ENCODE data around the gene RIC3. TPM values are rescaled to one million over a fixed set of nuclear protein-coding genes. Genes with fewer than 3 reads are reported as not detected.

The RIC3 gene, protein sequence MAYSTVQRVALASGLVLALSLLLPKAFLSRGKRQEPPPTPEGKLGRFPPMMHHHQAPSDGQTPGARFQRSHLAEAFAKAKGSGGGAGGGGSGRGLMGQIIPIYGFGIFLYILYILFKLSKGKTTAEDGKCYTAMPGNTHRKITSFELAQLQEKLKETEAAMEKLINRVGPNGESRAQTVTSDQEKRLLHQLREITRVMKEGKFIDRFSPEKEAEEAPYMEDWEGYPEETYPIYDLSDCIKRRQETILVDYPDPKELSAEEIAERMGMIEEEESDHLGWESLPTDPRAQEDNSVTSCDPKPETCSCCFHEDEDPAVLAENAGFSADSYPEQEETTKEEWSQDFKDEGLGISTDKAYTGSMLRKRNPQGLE
- polyA plus RNA-seq (2013) = 14.8 TPM

- Histone ChIP-seq H3K27me3 (replicated peaks in 2 of 5; ENCODE audit: control insufficient read depth in 4 of 5, insufficient read depth in 5 of 5, low read length in 4 of 5) (peaks cover 2 to 35% (median 22%) of the 10 kb centered on the region in 5 experiments), H3K9me3 (ENCODE audit: control extremely low read depth in 1 of 5, control insufficient read depth in 4 of 5, insufficient read depth in 2 of 5, low read depth in 1 of 5, low read length in 4 of 5) (peaks cover 0 to 4% (median 0%) of the 10 kb centered on the region in 5 experiments), H3K4me3 (ENCODE audit: control insufficient read depth in 1 of 7, extremely low read depth in 1 of 7, insufficient read depth in 4 of 7, low read depth in 2 of 7, low read length in 6 of 7) (peak within 1 kb of the TSS; percentile 15 to 88 (median 71)), H3K27ac (ENCODE audit: insufficient read depth in 1 of 2, low read depth in 1 of 2, low read length in 2 of 2, poor library complexity in 1 of 2, severe bottlenecking in 2 of 2) (no peak within 1 kb of the TSS), H3K4me1 (ENCODE audit: control extremely low read depth in 1 of 4, control insufficient read depth in 4 of 4, insufficient read depth in 4 of 4, low read length in 3 of 4) (peaks cover 0 to 20% (median 9%) of the 10 kb centered on the region in 4 experiments), H3K36me3 (ENCODE audit: control insufficient read depth in 4 of 4, insufficient read depth in 4 of 4, low read length in 3 of 4) (no peaks in the 10 kb centered on the region)
- POLR2A ChIA-PET = no interaction called here
- CTCF ChIA-PET = interaction anchor here (1.8 kb wide), 1 partner anchor 10 kb away, joined by 4 read pairs; no protein-coding TSS in a partner anchor
- DNase-seq = peak; percentile 25 to 53 (median 48)
- WGBS (ENCODE audit: insufficient coverage) = under 1% methylated on average over 57 of the region's 62 CpGs
Observed at GRCh38 chr11:8168485-8169257, at the start of gene RIC3. RIC3 (minus strand) TSS chr11:8169025; CDS start chr11:8168989, 36 bp downstream.

DNA sequence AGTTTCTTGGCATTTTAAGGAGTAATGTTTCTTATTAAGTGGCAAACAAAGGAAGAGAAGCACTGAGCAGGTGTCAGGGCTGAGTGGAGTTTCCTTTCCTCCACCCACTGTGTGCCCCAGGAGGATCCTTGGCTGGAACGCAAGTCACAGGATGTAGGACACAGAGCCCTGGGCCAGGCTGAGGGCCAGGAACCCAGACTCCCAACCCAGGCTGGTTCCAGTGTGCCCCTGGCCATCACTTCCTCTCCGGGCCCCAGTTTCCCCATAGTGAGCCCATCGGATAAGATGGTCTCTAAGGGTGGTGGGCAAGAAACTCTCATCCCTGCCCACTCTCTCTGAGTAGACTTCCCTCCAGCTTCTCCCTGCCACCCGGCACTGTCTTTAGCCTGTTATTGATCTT lies 49.6 kb upstream of the RIC3 start:
- DNase-seq = no peak
- POLR2A ChIA-PET = no interaction called here
- Histone ChIP-seq H3K9me3 (ENCODE audit: control extremely low read depth in 1 of 5, control insufficient read depth in 4 of 5, insufficient read depth in 2 of 5, low read depth in 1 of 5, low read length in 4 of 5) (no peaks in the 10 kb centered on the region), H3K4me1 (ENCODE audit: control extremely low read depth in 1 of 4, control insufficient read depth in 4 of 4, insufficient read depth in 4 of 4, low read length in 3 of 4) (peaks cover 0 to 18% (median 11%) of the 10 kb centered on the region in 4 experiments), H3K27ac (ENCODE audit: insufficient read depth in 1 of 2, low read depth in 1 of 2, low read length in 2 of 2, poor library complexity in 1 of 2, severe bottlenecking in 2 of 2) (no peak overlapping the region), H3K4me3 (ENCODE audit: control insufficient read depth in 1 of 7, extremely low read depth in 1 of 7, insufficient read depth in 4 of 7, low read depth in 2 of 7, low read length in 6 of 7) (no peak overlapping the region), H3K27me3 (replicated peaks in 2 of 5; ENCODE audit: control insufficient read depth in 4 of 5, insufficient read depth in 5 of 5, low read length in 4 of 5) (peaks cover 0 to 16% (median 2%) of the 10 kb centered on the region in 5 experiments), H3K36me3 (ENCODE audit: control insufficient read depth in 4 of 4, insufficient read depth in 4 of 4, low read length in 3 of 4) (no peaks in the 10 kb centered on the region)
- CTCF ChIA-PET = interaction anchor here (0.9 to 3.0 kb wide), 6 partner anchors 10 to 25 kb away, joined by 3 to 8 read pairs (median 4); no protein-coding TSS in a partner anchor
- WGBS (ENCODE audit: insufficient coverage) = 83% methylated on average over 2 of the region's 4 CpGs

- peaks cover 0 to 16% (median 2%) of the 10 kb centered on the region in 5 experiments for H3K27me3 ChIP-seq (replicated peaks in 2 of 5; ENCODE audit: control insufficient read depth in 4 of 5, insufficient read depth in 5 of 5, low read length in 4 of 5)
- no peak for DNase-seq
- 96% methylated on average over 11 of the region's 11 CpGs for WGBS (ENCODE audit: insufficient coverage)
- POLR2A ChIA-PET = no interaction called here
- no peak overlapping the region for H3K27ac ChIP-seq (ENCODE audit: insufficient read depth in 1 of 2, low read depth in 1 of 2, low read length in 2 of 2, poor library complexity in 1 of 2, severe bottlenecking in 2 of 2)
- no peaks in the 10 kb centered on the region for H3K36me3 ChIP-seq (ENCODE audit: control insufficient read depth in 4 of 4, insufficient read depth in 4 of 4, low read length in 3 of 4)
- H3K4me3 ChIP-seq (ENCODE audit: control insufficient read depth in 1 of 7, extremely low read depth in 1 of 7, insufficient read depth in 4 of 7, low read depth in 2 of 7, low read length in 6 of 7) = no peak overlapping the region
- peaks cover 0 to 15% (median 6%) of the 10 kb centered on the region in 4 experiments for H3K4me1 ChIP-seq (ENCODE audit: control extremely low read depth in 1 of 4, control insufficient read depth in 4 of 4, insufficient read depth in 4 of 4, low read length in 3 of 4)
- CTCF ChIA-PET = interaction anchor here (0.7 to 3.0 kb wide), 8 partner anchors 10 to 27 kb away, joined by 3 to 8 read pairs (median 3); no protein-coding TSS in a partner anchor
- no peaks in the 10 kb centered on the region for H3K9me3 ChIP-seq (ENCODE audit: control extremely low read depth in 1 of 5, control insufficient read depth in 4 of 5, insufficient read depth in 2 of 5, low read depth in 1 of 5, low read length in 4 of 5)
Observed at GRCh38 chr11:8217926-8218325, 49.1 kb upstream of the RIC3 start.

DNA sequence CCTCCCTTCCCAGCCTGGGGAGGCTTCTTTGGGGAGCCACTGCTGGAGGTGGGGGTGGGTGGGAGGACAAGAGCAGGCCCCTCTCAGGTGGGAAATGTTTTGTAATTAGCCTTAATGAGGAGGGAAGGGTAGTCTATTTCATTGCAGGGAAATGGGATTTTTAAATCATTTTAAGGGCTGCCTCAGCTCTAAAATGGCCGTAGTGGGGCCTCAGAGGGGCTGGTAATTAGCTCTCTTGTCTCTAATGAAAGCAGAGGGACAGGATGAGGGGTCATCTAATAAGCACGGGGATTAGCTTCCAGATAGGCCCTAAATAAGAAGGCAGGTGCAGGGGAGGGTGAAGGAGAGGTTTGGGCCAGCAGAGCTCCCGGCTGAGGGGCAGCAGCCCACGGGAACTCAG lies 48.3 kb upstream of the RIC3 start:
- WGBS (ENCODE audit: insufficient coverage) = 100% methylated on average over 1 of the region's 4 CpGs
- peaks cover 0 to 10% (median under 1%) of the 10 kb centered on the region in 4 experiments for H3K4me1 ChIP-seq (ENCODE audit: control extremely low read depth in 1 of 4, control insufficient read depth in 4 of 4, insufficient read depth in 4 of 4, low read length in 3 of 4)
- no peaks in the 10 kb centered on the region for H3K36me3 ChIP-seq (ENCODE audit: control insufficient read depth in 4 of 4, insufficient read depth in 4 of 4, low read length in 3 of 4)
- no peak for DNase-seq
- ChIA-PET CTCF (interaction anchor here (1.0 to 3.0 kb wide), 5 partner anchors 10 to 47 kb away, joined by 3 to 8 read pairs (median 3); partner anchors contain the start of gene LMO1), POLR2A (no interaction called here)
- no peak overlapping the region for H3K4me3 ChIP-seq (ENCODE audit: control insufficient read depth in 1 of 7, extremely low read depth in 1 of 7, insufficient read depth in 4 of 7, low read depth in 2 of 7, low read length in 6 of 7)
- H3K27me3 ChIP-seq (replicated peaks in 2 of 5; ENCODE audit: control insufficient read depth in 4 of 5, insufficient read depth in 5 of 5, low read length in 4 of 5) = peaks cover 0 to 16% (median 2%) of the 10 kb centered on the region in 5 experiments
- H3K27ac ChIP-seq (ENCODE audit: insufficient read depth in 1 of 2, low read depth in 1 of 2, low read length in 2 of 2, poor library complexity in 1 of 2, severe bottlenecking in 2 of 2) = no peak overlapping the region
- H3K9me3 ChIP-seq (ENCODE audit: control extremely low read depth in 1 of 5, control insufficient read depth in 4 of 5, insufficient read depth in 2 of 5, low read depth in 1 of 5, low read length in 4 of 5) = no peaks in the 10 kb centered on the region

DNA sequence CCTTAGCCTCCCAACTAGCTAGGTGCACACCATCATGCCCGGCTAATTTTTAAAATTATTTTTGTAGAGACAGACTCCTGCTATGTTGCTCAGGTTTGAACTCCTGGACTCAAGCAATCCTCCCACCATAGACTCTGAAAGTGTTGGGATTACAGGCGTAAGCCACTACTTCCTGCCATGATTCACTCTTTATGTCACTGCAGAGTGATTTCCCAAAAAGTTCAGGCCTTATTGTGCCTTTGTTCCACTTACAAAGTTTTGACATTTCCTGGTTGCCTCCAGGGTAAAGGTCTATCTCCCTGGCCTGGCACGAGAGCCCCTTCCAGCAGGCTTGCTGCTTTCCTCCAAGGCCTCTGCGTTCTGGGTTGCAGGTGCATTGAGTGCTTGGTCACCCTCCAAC lies 44.6 kb upstream of the RIC3 start:
- H3K4me3 ChIP-seq (ENCODE audit: control insufficient read depth in 1 of 7, extremely low read depth in 1 of 7, insufficient read depth in 4 of 7, low read depth in 2 of 7, low read length in 6 of 7) = no peak overlapping the region
- H3K4me1 ChIP-seq (ENCODE audit: control extremely low read depth in 1 of 4, control insufficient read depth in 4 of 4, insufficient read depth in 4 of 4, low read length in 3 of 4) = peaks cover 0 to 14% (median 2%) of the 10 kb centered on the region in 4 experiments
- 87% methylated on average over 3 of the region's 4 CpGs for WGBS (ENCODE audit: insufficient coverage)
- DNase-seq = no peak
- POLR2A ChIA-PET = interaction anchor here (0.6 kb wide), 1 partner anchor 141 kb away, joined by 3 read pairs; no protein-coding TSS in a partner anchor
- CTCF ChIA-PET = interaction anchor here (1.4 to 13.0 kb wide), 3 partner anchors 10 to 24 kb away, joined by 4 to 156 read pairs (median 23); no protein-coding TSS in a partner anchor
- H3K9me3 ChIP-seq (ENCODE audit: control extremely low read depth in 1 of 5, control insufficient read depth in 4 of 5, insufficient read depth in 2 of 5, low read depth in 1 of 5, low read length in 4 of 5) = no peaks in the 10 kb centered on the region
- peaks cover 0 to 4% (median 0%) of the 10 kb centered on the region in 5 experiments for H3K27me3 ChIP-seq (replicated peaks in 2 of 5; ENCODE audit: control insufficient read depth in 4 of 5, insufficient read depth in 5 of 5, low read length in 4 of 5)
- no peaks in the 10 kb centered on the region for H3K36me3 ChIP-seq (ENCODE audit: control insufficient read depth in 4 of 4, insufficient read depth in 4 of 4, low read length in 3 of 4)
- no peak overlapping the region for H3K27ac ChIP-seq (ENCODE audit: insufficient read depth in 1 of 2, low read depth in 1 of 2, low read length in 2 of 2, poor library complexity in 1 of 2, severe bottlenecking in 2 of 2)

GRCh38 chr11:8209208-8209807 lies 40.5 kb upstream of the RIC3 start:
- no peaks in the 10 kb centered on the region for H3K27me3 ChIP-seq (replicated peaks in 2 of 5; ENCODE audit: control insufficient read depth in 4 of 5, insufficient read depth in 5 of 5, low read length in 4 of 5)
- ChIA-PET POLR2A (no interaction called here), CTCF (interaction anchor here (0.6 to 13.0 kb wide), 9 partner anchors 10 to 100 kb away, joined by 3 to 156 read pairs (median 4); partner anchors contain the start of gene LMO1)
- H3K4me3 ChIP-seq (ENCODE audit: control insufficient read depth in 1 of 7, extremely low read depth in 1 of 7, insufficient read depth in 4 of 7, low read depth in 2 of 7, low read length in 6 of 7) = no peak overlapping the region
- 100% methylated on average over 4 of the region's 4 CpGs for WGBS (ENCODE audit: insufficient coverage)
- no peaks in the 10 kb centered on the region for H3K9me3 ChIP-seq (ENCODE audit: control extremely low read depth in 1 of 5, control insufficient read depth in 4 of 5, insufficient read depth in 2 of 5, low read depth in 1 of 5, low read length in 4 of 5)
- H3K36me3 ChIP-seq (ENCODE audit: control insufficient read depth in 4 of 4, insufficient read depth in 4 of 4, low read length in 3 of 4) = no peaks in the 10 kb centered on the region
- peaks cover 12 to 51% (median 41%) of the 10 kb centered on the region in 4 experiments for H3K4me1 ChIP-seq (ENCODE audit: control extremely low read depth in 1 of 4, control insufficient read depth in 4 of 4, insufficient read depth in 4 of 4, low read length in 3 of 4)
- no peak overlapping the region for H3K27ac ChIP-seq (ENCODE audit: insufficient read depth in 1 of 2, low read depth in 1 of 2, low read length in 2 of 2, poor library complexity in 1 of 2, severe bottlenecking in 2 of 2)
- DNase-seq = peak in 2 of 3 donors; percentile 31 to 48
